Liver (tissue), 9 donors: ENCODE measurements around the gene RAB18. TPM values are rescaled to one million over a fixed set of nuclear protein-coding genes. Genes with fewer than 3 reads are reported as not detected.

Experiments
- DNase-seq: peaks from one replicate; pipeline ENCODE4 v3.0.0-alpha.2; 2017; ENCODE audit warnings: low spot score
- H3K27ac ChIP-seq, 2 donors: one replicate each; pipeline ENCODE4 v1.7.0; 2013; ENCODE audit warnings: inconsistent platforms in 2 of 2, low read length in 2 of 2, control low read depth in 1 of 2, low read depth in 1 of 2, mild to moderate bottlenecking in 1 of 2
- H3K27me3 ChIP-seq, 4 donors: one replicate each; pipeline versions ENCODE4 v1.6.1 to v1.7.0; 2013; ENCODE audit warnings: low read length in 3 of 4, inconsistent platforms in 1 of 4, mild to moderate bottlenecking in 1 of 4, moderate library complexity in 1 of 4; ENCODE audit not compliant: control insufficient read depth in 4 of 4, insufficient read depth in 4 of 4
- H3K36me3 ChIP-seq, 4 donors: one replicate each; pipeline versions ENCODE4 v1.6.1 to v1.7.0; 2013; ENCODE audit warnings: low read length in 3 of 4, mild to moderate bottlenecking in 3 of 4, low read depth in 1 of 4, moderate library complexity in 1 of 4; ENCODE audit not compliant: control insufficient read depth in 4 of 4, insufficient read depth in 3 of 4
- H3K4me1 ChIP-seq, 4 donors: one replicate each; pipeline versions ENCODE4 v1.6.1 to v1.7.0; 2013; ENCODE audit warnings: low read length in 3 of 4, mild to moderate bottlenecking in 3 of 4, moderate library complexity in 1 of 4; ENCODE audit not compliant: control insufficient read depth in 4 of 4, insufficient read depth in 4 of 4
- H3K4me3 ChIP-seq, 3 donors: one replicate each; pipeline versions ENCODE4 v1.6.1 to v1.7.0; 2013; ENCODE audit warnings: low read length in 3 of 3, control low read depth in 1 of 3, low read depth in 1 of 3, mild to moderate bottlenecking in 1 of 3
- H3K9ac ChIP-seq, 2 donors: one replicate each; pipeline ENCODE4 v1.7.0; 2013; ENCODE audit warnings: low read length in 2 of 2, mild to moderate bottlenecking in 2 of 2, moderate library complexity in 2 of 2, control low read depth in 1 of 2, low read depth in 1 of 2
- H3K9me3 ChIP-seq, 4 donors: one replicate each; pipeline versions ENCODE4 v1.6.1 to v1.7.0; 2013; ENCODE audit warnings: low read length in 3 of 4; ENCODE audit not compliant: control insufficient read depth in 4 of 4
- ATF3 ChIP-seq: IDR thresholded peaks from 2 replicates; pipeline ENCODE4 v1.6.1; 2016; ENCODE audit warnings: antibody characterized with exemption
- CTCF ChIP-seq: fragments of 150-350 bp; IDR thresholded peaks from 2 replicates; pipeline ENCODE4 v1.5.1; 2017; ENCODE audit warnings: improper control_type of control experiment, low read depth, low read length; ENCODE audit not compliant: missing input control
- EGR1 ChIP-seq, 2 donors: IDR thresholded peaks; 2 replicates each; pipeline ENCODE4 v1.6.1; 2016 to 2018; ENCODE audit warnings: antibody characterized with exemption in 2 of 2, low read depth in 2 of 2
- FOXA1 ChIP-seq: IDR thresholded peaks from 2 replicates; pipeline ENCODE4 v1.6.1; 2016; ENCODE audit warnings: antibody characterized with exemption
- FOXA2 ChIP-seq: IDR thresholded peaks from 2 replicates; pipeline ENCODE4 v1.6.1; 2016; ENCODE audit warnings: antibody characterized with exemption
- GABPA ChIP-seq, 2 donors: IDR thresholded peaks in 1 of 2; conservative IDR thresholded peaks in 1 of 2; 2 replicates each; pipeline ENCODE4 v1.6.1; 2016; ENCODE audit warnings: antibody characterized with exemption in 2 of 2, mild to moderate bottlenecking in 1 of 2, moderate library complexity in 1 of 2
- HNF4A ChIP-seq, 2 donors: conservative IDR thresholded peaks; 2 replicates each; pipeline ENCODE4 v1.6.1; 2016; ENCODE audit warnings: antibody characterized with exemption in 2 of 2, mild to moderate bottlenecking in 2 of 2
- HNF4G ChIP-seq: IDR thresholded peaks from 2 replicates; pipeline ENCODE4 v1.6.1; 2016; ENCODE audit warnings: antibody characterized with exemption
- JUND ChIP-seq, 2 donors: IDR thresholded peaks; 2 replicates each; pipeline ENCODE4 v1.6.1; 2016; ENCODE audit warnings: antibody characterized with exemption in 2 of 2
- MAX ChIP-seq: IDR thresholded peaks from 2 replicates; pipeline ENCODE4 v1.6.1; 2016; ENCODE audit warnings: antibody characterized with exemption
- NR2F2 ChIP-seq: IDR thresholded peaks from 2 replicates; pipeline ENCODE4 v1.6.1; 2016; ENCODE audit warnings: antibody characterized with exemption
- RAD21 ChIP-seq, 2 donors: IDR thresholded peaks; 2 replicates each; pipeline ENCODE4 v1.6.1; 2016; ENCODE audit warnings: antibody characterized with exemption in 2 of 2, mild to moderate bottlenecking in 2 of 2
- REST ChIP-seq: IDR thresholded peaks from 2 replicates; pipeline ENCODE4 v1.6.1; 2016; ENCODE audit warnings: antibody characterized with exemption, mild to moderate bottlenecking
- RXRA ChIP-seq, 2 donors: IDR thresholded peaks; 2 replicates each; pipeline ENCODE4 v1.6.1; 2017 to 2018; ENCODE audit warnings: antibody characterized with exemption in 2 of 2, mild to moderate bottlenecking in 1 of 2
- SP1 ChIP-seq: IDR thresholded peaks from 2 replicates; pipeline ENCODE4 v1.6.1; 2018; ENCODE audit warnings: antibody characterized with exemption, mild to moderate bottlenecking
- TAF1 ChIP-seq: conservative IDR thresholded peaks from 2 replicates; pipeline ENCODE4 v1.6.1; 2016; ENCODE audit warnings: antibody characterized with exemption, mild to moderate bottlenecking
- YY1 ChIP-seq: IDR thresholded peaks from 2 replicates; pipeline ENCODE4 v1.6.1; 2016; ENCODE audit warnings: antibody characterized with exemption, mild to moderate bottlenecking
- ZBTB33 ChIP-seq: IDR thresholded peaks from 2 replicates; pipeline ENCODE4 v1.6.1; 2016; ENCODE audit warnings: antibody characterized with exemption
- WGBS: extraction: QIAGEN DNeasy Blood & Tissue Kit; methylation state at CpG from one replicate; pipeline ENCODE4 v1.1.7; 2013; 5-methylcytosine and 5-hydroxymethylcytosine counted together
- polyA plus RNA-seq, 2 donors: library from polyadenylated mRNA; stranded (reverse) in 1 of 2; unstranded in 1 of 2; fragments of 200-250 nt in 1 of 2; fragments of >200 nt in 1 of 2; fragmentation: Nextera tagmentation in 1 of 2; extraction: Ambion mirVana in 1 of 2; gene quantifications; one replicate each; pipeline versions ENCODE4 v1.2.1 to v1.2.3, GENCODE V29; 2013 to 2015
- total RNA-seq, 2 donors: library from RNA; depleted of rRNA; stranded (reverse); fragments of >200 nt; gene quantifications; one replicate each; pipeline ENCODE4 v1.2.3, GENCODE V29; 2014
- donor health status: healthy.
- donor health status: healthy.
- donor health status: healthy.
- donor health status: healthy.
- donor health status: healthy.

The RAB18 gene
- total and polyA plus RNA-seq, 4 donors = 19.8 to 57.8 (median 25.2) TPM

GRCh38 chr10:27541796-27542729 is 38.0 kb downstream of the RAB18 start:
- Histone ChIP-seq H3K4me3 (no peak overlapping the region), H3K27ac (no peak overlapping the region), H3K9me3 (no peaks in the 10 kb centered on the region), H3K4me1 (no peaks in the 10 kb centered on the region), H3K36me3 (peaks cover 0 to 18% (median 7%) of the 10 kb centered on the region in 4 donors), H3K9ac (no peak overlapping the region), H3K27me3 (no peaks in the 10 kb centered on the region)
- TF ChIP-seq MAX (no peak), RXRA (IDR thresholded peaks at IDR 0.05) (no peak), NR2F2 (no peak), YY1 (no peak), ATF3 (no peak), HNF4G (no peak)
- WGBS = 85% methylated on average over 8 of the region's 8 CpGs
- no peak for DNase-seq

- peaks cover 0 to 14% (median 5%) of the 10 kb centered on the region in 4 donors for H3K36me3 ChIP-seq
- WGBS = 99% methylated on average over 2 of the region's 2 CpGs
- H3K27me3 ChIP-seq = no peaks in the 10 kb centered on the region
Observed at GRCh38 chr10:27542812-27543211, 38.7 kb downstream of the RAB18 start.

More at GRCh38 chr10:27542812-27543211, 38.7 kb downstream of the RAB18 start:
- no peak for DNase-seq
- Histone ChIP-seq H3K4me3 (no peak overlapping the region), H3K27ac (no peak overlapping the region), H3K9ac (no peak overlapping the region), H3K4me1 (no peaks in the 10 kb centered on the region), H3K9me3 (no peaks in the 10 kb centered on the region)
- TF ChIP-seq REST = no peak
- no peak for TF ChIP-seq YY1
- no peak for TF ChIP-seq HNF4G
- TF ChIP-seq CTCF = no peak
- TF ChIP-seq TAF1 = no peak
- no peak for TF ChIP-seq MAX
- TF ChIP-seq JUND (IDR thresholded peaks at IDR 0.05) = no peak
- no peak for TF ChIP-seq FOXA2
- no peak for TF ChIP-seq RAD21 (IDR thresholded peaks at IDR 0.05)
- TF ChIP-seq EGR1 (IDR thresholded peaks at IDR 0.05; ENCODE audit: low read depth in 2 of 2) = no peak
- TF ChIP-seq ZBTB33 = no peak
- no peak for TF ChIP-seq SP1
- no peak for TF ChIP-seq GABPA (IDR thresholded peaks at IDR 0.05 in 1 of 2, conservative IDR thresholded peaks at IDR 0.05 in 1 of 2)
- TF ChIP-seq HNF4A (conservative IDR thresholded peaks at IDR 0.05) = no peak
- TF ChIP-seq ATF3 = no peak
- no peak for TF ChIP-seq NR2F2
- no peak for TF ChIP-seq RXRA (IDR thresholded peaks at IDR 0.05)
- no peak for TF ChIP-seq FOXA1
